Uterus (tissue), 4 donors: ENCODE results near the gene GDI1. TPM values are rescaled to one million over a fixed set of nuclear protein-coding genes. Genes with fewer than 3 reads are reported as not detected.

Source experiments
- DNase-seq, 2 donors: peaks; one replicate each; pipeline ENCODE4 v3.0.0-alpha.2; 2019 to 2020
- H3K27ac ChIP-seq, 2 donors: fragments of 200-600 bp; sonication (generic); 1 replicate in 1 of 2; 2 replicates in 1 of 2; pipeline ENCODE4 v1.5.1; 2016 to 2018
- H3K27me3 ChIP-seq, 2 donors: fragments of 200-600 bp; sonication (generic); one replicate each; pipeline ENCODE4 v1.5.1; 2018 to 2019; ENCODE audit warnings: control low read depth in 1 of 2
- H3K36me3 ChIP-seq, 2 donors: fragments of 200-600 bp; sonication (generic); one replicate each; pipeline ENCODE4 v1.5.1; 2019; ENCODE audit warnings: control low read depth in 1 of 2
- H3K4me1 ChIP-seq, 2 donors: fragments of 200-600 bp; sonication (generic); one replicate each; pipeline ENCODE4 v1.5.1; 2018 to 2019; ENCODE audit warnings: control low read depth in 1 of 2
- H3K4me3 ChIP-seq, 2 donors: fragments of 200-600 bp; sonication (generic); 1 replicate in 1 of 2; 2 replicates in 1 of 2; pipeline ENCODE4 v1.5.1; 2018 to 2019; ENCODE audit warnings: mild to moderate bottlenecking in 1 of 2
- H3K9me3 ChIP-seq, 2 donors: fragments of 200-600 bp; sonication (generic); one replicate each; pipeline ENCODE4 v1.5.1; 2019; ENCODE audit warnings: control low read depth in 1 of 2
- POLR2A ChIP-seq, 2 donors: fragments of 450-650 bp; IDR thresholded peaks; one replicate each; pipeline ENCODE4 v1.6.1; 2016; ENCODE audit warnings: antibody characterized with exemption in 2 of 2, mild to moderate bottlenecking in 1 of 2, moderate library complexity in 1 of 2
- intact Hi-C: fragments of 100-400 bp; cut with DNase I; formaldehyde crosslinking; loops from one replicate; pipeline ENCODE4 v1.15.1; 2023; ENCODE audit warnings: low total_unique reads
- microRNA-seq: library from miRNA; unstranded; fragments of <30 nt; microRNA quantifications from one replicate; pipeline ENCODE4, GENCODE V29; 2016; ENCODE audit warnings: borderline microRNAs expressed, borderline replicate concordance
- small RNA-seq: library from RNA; depleted of rRNA; stranded (forward); fragments of <200 nt; gene quantifications from one replicate; pipeline ENCODE3, GENCODE V24; 2016
- total RNA-seq, 4 donors: library from RNA; depleted of rRNA in 3 of 4; stranded (reverse); fragments of >200 nt in 3 of 4; gene quantifications; one replicate each; pipeline versions ENCODE4 v1.1.0 to v1.2.4, GENCODE V29; 2014 to 2023
- TF ChIP-seq, protein P1 (sequence below), 4 experiments: fragments of 200-600 bp in 2 of 4; fragments of 450-650 bp in 2 of 4; sonication (generic) in 2 of 4; IDR thresholded peaks; one replicate each; pipeline ENCODE4 v1.5.1; 2016 to 2019; ENCODE audit warnings: antibody characterized with exemption in 4 of 4, mild to moderate bottlenecking in 2 of 4, moderate library complexity in 1 of 4
- donor health status: DM: yes; HTN: yes; CAD: no.

Gene GDI1
- total RNA-seq, 4 donors from 2014 or later, result 100.0 to 175 (median 135) TPM

DNA sequence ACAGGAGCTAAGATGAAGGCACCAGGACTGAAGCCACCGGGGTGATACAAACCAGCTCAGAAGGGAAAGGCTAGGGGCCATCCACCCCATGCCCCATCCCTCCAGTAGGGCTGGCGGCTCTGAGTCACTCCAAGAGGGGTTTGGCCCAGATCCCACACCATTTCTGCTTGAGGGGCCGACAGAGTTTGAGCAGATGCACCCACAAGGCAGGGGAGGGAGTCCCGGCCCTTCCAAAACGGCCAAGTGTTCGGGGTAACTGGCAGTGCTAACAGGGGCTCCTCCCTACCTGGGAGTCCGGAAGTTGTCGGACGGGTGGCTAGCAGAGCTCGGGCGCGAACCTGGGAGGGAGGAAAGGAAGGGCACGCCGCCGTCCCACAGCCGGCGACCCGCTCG is 53.1 kb downstream of the GDI1 start:
- peak overlapping the region; percentile 74 to 93 for H3K27ac ChIP-seq
- intact Hi-C loops, result no loop called here

DNA sequence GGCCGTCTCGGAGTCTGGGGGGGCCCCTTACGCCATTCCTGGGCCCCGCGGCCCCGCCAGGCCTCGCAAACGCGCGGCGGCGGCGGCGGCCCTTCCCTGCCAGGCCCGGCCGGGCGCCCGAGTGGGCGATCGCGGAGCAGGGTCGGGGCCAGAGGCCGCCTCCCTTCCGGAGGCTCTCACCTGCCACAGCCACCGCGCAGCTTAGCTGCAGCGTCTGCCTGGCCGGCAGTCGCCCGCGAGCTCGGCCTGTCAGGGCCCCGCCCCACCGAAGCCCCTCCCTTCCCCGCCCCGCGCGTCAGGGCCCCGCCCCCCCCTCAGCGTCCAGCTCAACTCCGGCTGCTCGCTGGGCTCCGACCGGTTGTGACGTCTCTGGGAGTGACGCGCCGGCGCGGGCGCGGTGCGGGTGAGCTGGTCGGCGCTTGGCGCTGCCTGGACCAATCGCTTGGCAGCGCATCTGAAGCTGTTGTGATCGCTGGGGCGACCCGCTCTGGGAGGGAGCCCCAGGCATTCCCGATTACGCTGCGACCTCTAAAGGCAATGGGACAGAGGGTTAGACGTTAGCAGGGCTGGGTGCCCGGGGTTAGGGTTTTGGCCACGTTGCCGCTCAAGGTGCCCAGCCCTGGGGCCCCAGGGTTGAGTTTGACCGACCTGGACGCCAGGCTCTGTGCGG is 53.6 kb downstream of the GDI1 start, which contains the start of gene SLC10A3:
Gene SLC10A3 (minus strand): TSS at position 216 of the 670 bp plus-strand sequence. CDS start 1,689 bp downstream, outside the sequence.
- DNase-seq, result peak; percentile 91 to 92
- intact Hi-C loops, result no loop called here
- peak; percentile 70 to 94 for TF ChIP-seq POLR2A (IDR thresholded peaks at IDR 0.05)
- TF ChIP-seq, protein P1, sequence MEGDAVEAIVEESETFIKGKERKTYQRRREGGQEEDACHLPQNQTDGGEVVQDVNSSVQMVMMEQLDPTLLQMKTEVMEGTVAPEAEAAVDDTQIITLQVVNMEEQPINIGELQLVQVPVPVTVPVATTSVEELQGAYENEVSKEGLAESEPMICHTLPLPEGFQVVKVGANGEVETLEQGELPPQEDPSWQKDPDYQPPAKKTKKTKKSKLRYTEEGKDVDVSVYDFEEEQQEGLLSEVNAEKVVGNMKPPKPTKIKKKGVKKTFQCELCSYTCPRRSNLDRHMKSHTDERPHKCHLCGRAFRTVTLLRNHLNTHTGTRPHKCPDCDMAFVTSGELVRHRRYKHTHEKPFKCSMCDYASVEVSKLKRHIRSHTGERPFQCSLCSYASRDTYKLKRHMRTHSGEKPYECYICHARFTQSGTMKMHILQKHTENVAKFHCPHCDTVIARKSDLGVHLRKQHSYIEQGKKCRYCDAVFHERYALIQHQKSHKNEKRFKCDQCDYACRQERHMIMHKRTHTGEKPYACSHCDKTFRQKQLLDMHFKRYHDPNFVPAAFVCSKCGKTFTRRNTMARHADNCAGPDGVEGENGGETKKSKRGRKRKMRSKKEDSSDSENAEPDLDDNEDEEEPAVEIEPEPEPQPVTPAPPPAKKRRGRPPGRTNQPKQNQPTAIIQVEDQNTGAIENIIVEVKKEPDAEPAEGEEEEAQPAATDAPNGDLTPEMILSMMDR (IDR thresholded peaks at IDR 0.05), result no peak
- peak within 1 kb of the TSS; percentile 74 to 93 for H3K27ac ChIP-seq
- H3K4me1 ChIP-seq, result no peaks in the 10 kb centered on the region
- no peaks in the 10 kb centered on the region for H3K27me3 ChIP-seq
- peak within 1 kb of the TSS; percentile 37 to 65 for H3K4me3 ChIP-seq
- H3K9me3 ChIP-seq, result no peaks in the 10 kb centered on the region
- no peaks in the 10 kb centered on the region for H3K36me3 ChIP-seq

More for the DNA sequence above, 53.1 kb downstream of the GDI1 start:
- Histone ChIP-seq H3K4me1 (no peaks in the 10 kb centered on the region), H3K9me3 (no peaks in the 10 kb centered on the region), H3K4me3 (peak overlapping the region; percentile 37 to 65), H3K27me3 (no peaks in the 10 kb centered on the region), H3K36me3 (no peaks in the 10 kb centered on the region)
- TF ChIP-seq POLR2A (IDR thresholded peaks at IDR 0.05), result no peak
- TF ChIP-seq, protein P1 (IDR thresholded peaks at IDR 0.05), result no peak
- peak; percentile 58 to 72 for DNase-seq

Small RNA genes lying within 50 kb of the gene (microRNA-seq; reads per million reads assigned to microRNA genes)
- not detected for gene MIR6858

Small RNA genes lying within 50 kb of the gene (small RNA-seq; reads per million reads assigned to genes)
- gene MIR6858 (not detected), gene SNORA70 (not detected)

Other genes starting within 250 kb of the GDI1 start
- gene OPN1MW2, start 217.4 kb upstream of the GDI1 start, total RNA-seq, result not detected
- not detected for gene OPN1MW3, start 179.6 kb upstream of the GDI1 start, total RNA-seq
- gene TEX28, start 142.0 kb upstream of the GDI1 start, total RNA-seq, result not detected
- under 1 TPM in 2 of 4 donors, not detected in 2; 0.07 to 0.98 TPM for gene TKTL1, start 141.4 kb upstream of the GDI1 start, total RNA-seq
- 1,000 to 10,000 TPM; 1,067 to 4,271 (median 2,911) TPM for gene FLNA, start 62.5 kb upstream of the GDI1 start, total RNA-seq
- gene EMD, start 57.9 kb upstream of the GDI1 start, total RNA-seq, result 100 to 1,000 TPM in 1 of 4 donors, 10 to 100 TPM in 3; 13.6 to 118 (median 44.4) TPM
- 1,000 to 10,000 TPM; 2,407 to 9,172 (median 4,014) TPM for gene RPL10, start 38.8 kb upstream of the GDI1 start, total RNA-seq
- gene DNASE1L1, start 27.9 kb upstream of the GDI1 start, total RNA-seq, result 10 to 100 TPM; 10.2 to 31.8 (median 21.2) TPM
- 10 to 100 TPM; 15.3 to 62.3 (median 20.5) TPM for gene TAFAZZIN, start 25.6 kb upstream of the GDI1 start, total RNA-seq
- gene ATP6AP1, start 8.5 kb upstream of the GDI1 start, total RNA-seq, result 10 to 100 TPM in 3 of 4 donors, 1 to 10 TPM in 1; 5.1 to 71.3 (median 42.1) TPM
- 10 to 100 TPM; 16.4 to 48.8 (median 28.3) TPM for gene FAM50A, start 7.0 kb downstream of the GDI1 start, total RNA-seq
- 100 to 1,000 TPM in 1 of 4 donors, 10 to 100 TPM in 1, 1 to 10 TPM in 2; 2.1 to 102 (median 8.6) TPM for gene PLXNA3, start 21.1 kb downstream of the GDI1 start, total RNA-seq
- gene LAGE3, start 42.1 kb downstream of the GDI1 start, total RNA-seq, result 10 to 100 TPM in 2 of 4 donors, 1 to 10 TPM in 1, not detected in 1; 4.7 to 19.4 (median 13.1) TPM
- 10 to 100 TPM; 14.7 to 36.3 (median 29.5) TPM for gene UBL4A, start 49.5 kb downstream of the GDI1 start, total RNA-seq
- 10 to 100 TPM in 3 of 4 donors, 1 to 10 TPM in 1; 9.1 to 62.8 (median 32.7) TPM for gene SLC10A3, start 53.5 kb downstream of the GDI1 start, total RNA-seq
- gene FAM3A, start 79.1 kb downstream of the GDI1 start, total RNA-seq, result 10 to 100 TPM in 2 of 4 donors, 1 to 10 TPM in 2; 5.1 to 55.9 (median 15.4) TPM
- gene G6PD, start 109.7 kb downstream of the GDI1 start, total RNA-seq, result 10 to 100 TPM; 15.5 to 69.6 (median 23.8) TPM
- gene IKBKG, start 110.5 kb downstream of the GDI1 start, total RNA-seq, result 10 to 100 TPM in 3 of 4 donors, 1 to 10 TPM in 1; 2.6 to 30.0 (median 18.3) TPM
- not detected for gene CTAG1A, start 148.0 kb downstream of the GDI1 start, total RNA-seq
- under 1 TPM in 1 of 4 donors, not detected in 3; 0.46 TPM for gene CTAG1B, start 182.1 kb downstream of the GDI1 start, total RNA-seq
- not detected for gene CTAG2, start 216.4 kb downstream of the GDI1 start, total RNA-seq